GM21390 (cell line): ENCODE measurements around the gene GLB1L2.

Experiments
- ATAC-seq: cut with Tn5 transposase; IDR thresholded peaks from one replicate; pipeline ENCODE4 v1.9.1; 2021; ENCODE audit not compliant: unreplicated experiment

GLB1L2 gene

DNA sequence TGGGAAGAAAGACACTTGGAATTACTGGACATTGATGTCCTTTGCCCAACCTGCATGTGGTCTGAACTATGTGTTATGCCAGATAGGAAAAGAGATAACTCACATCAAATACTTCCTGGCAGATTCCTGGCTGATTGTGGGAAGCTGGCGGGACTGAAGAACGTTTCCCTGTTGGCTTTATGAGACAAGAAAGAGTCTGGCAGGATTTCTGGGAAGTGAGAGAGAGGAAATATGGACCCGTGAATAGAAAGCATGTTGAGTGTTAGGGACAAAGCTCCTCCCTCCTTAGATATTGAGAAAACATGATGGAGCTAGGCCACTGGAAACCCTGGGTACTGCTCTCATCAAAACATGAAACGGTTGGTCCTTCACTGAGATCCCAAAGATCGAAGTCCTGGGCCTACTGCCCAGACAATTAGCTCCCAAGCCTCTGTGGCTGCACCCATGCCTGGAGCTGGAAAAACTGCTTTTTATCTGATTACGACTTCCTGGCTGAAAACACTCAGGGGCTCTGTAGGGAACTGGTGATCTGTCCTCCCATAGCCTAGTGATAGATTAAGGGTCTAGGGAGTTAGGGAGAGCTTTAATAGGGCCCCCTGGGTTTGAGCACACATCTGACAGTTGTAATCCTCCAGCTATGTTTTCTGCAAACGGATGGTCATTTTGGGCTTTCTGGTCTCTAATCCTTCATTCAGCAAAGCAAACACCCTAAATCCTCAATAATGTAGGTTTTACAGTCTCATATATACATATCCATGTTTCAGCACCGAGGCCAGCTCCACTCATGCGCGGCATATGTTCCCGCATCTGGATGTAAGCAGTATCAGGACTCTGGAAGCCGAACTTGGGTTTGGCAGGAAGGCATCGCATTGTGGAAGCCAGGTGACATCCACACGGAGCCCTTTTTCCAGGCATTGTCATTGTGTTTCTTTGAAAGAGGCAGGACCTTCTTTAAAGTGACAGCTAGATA lies 86.4 kb downstream of the GLB1L2 start:
- no peak for ATAC-seq

DNA sequence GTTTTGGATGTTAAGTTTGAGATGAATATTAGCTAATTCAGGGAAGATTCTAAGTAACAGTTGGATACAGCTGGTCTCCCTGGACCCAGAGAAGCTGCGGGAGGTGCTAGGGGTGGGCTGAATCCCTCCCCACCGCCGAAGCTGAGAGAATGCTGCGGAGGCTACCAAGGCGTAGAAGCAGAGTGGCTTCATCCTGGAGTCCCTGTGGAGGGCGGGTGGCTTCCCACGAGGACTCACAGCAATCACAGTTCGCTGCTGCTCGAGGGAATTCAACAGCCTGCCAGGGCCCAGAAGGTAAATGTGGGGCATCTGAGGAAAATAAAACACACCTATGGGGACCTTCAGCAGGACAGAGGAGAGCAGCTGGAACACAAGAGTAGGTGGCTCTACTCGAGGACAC lies 91.3 kb downstream of the GLB1L2 start:
- no peak for ATAC-seq

DNA sequence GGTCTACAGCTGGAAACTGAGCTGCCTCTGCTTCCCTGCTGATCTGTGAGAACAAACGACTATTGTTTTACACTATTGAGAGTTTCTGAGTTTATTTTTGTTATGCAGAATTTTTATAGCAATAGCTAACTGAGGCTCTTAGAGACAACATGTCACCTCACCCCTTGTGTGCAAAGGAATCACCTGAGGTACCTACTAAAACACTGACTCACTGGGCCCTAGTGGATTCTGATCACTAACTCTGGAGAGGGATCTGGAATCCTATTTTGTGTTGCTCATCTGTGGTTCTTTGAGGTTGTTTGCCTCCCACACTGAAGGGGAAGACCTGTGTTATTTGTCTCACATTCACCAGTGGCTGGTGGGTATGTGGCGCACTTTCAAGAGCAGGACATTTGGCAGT lies 93.6 kb downstream of the GLB1L2 start:
- no peak for ATAC-seq
